ENCODE results near the gene C3orf18. TPM values are rescaled to one million over a fixed set of nuclear protein-coding genes. Genes with fewer than 3 reads are reported as not detected.

C3orf18 gene
- polyA plus RNA-seq, 1 of the 3 experiments (the other 2 are of a cell fraction), result 19.7 TPM

GRCh38 chr3:50604628-50605588, 37.4 kb upstream of the C3orf18 start:
- Histone ChIP-seq H3K4me1 (ENCODE audit: control insufficient read depth in 1 of 2, insufficient read depth in 2 of 2, low read depth in 1 of 2, low read length in 1 of 2) (peaks cover 17 to 43% of the 10 kb centered on the region in 2 experiments), H3K36me3 (replicated peaks in 1 of 2; ENCODE audit: control insufficient read depth in 1 of 2, insufficient read depth in 2 of 2, low read length in 1 of 2) (peaks cover 0 to 4% of the 10 kb centered on the region in 2 experiments), H3K27me3 (ENCODE audit: insufficient read depth) (no peaks in the 10 kb centered on the region), H2AFZ (ENCODE audit: low read depth) (no peak overlapping the region), H4K20me1 (ENCODE audit: insufficient read depth) (no peaks in the 10 kb centered on the region), H3K9ac (no peak overlapping the region), H3F3A (replicated peaks; ENCODE audit: insufficient read depth) (no peaks in the 10 kb centered on the region), H3K4me3 (ENCODE audit: low read depth in 2 of 2, low read length in 1 of 2) (no peak overlapping the region), H3K27ac (ENCODE audit: low read depth in 2 of 2, low read length in 1 of 2) (no peak overlapping the region), H3K9me3 (no peaks in the 10 kb centered on the region), H3K4me2 (no peak overlapping the region), H3K79me2 (ENCODE audit: insufficient read depth) (no peaks in the 10 kb centered on the region), H3K9me2 (no peaks in the 10 kb centered on the region)
- ChIA-PET POLR2A (no interaction called here), CTCF (interaction anchor here (1.0 to 25.1 kb wide), 4 partner anchors 9 to 785 kb away, joined by 3 to 648 read pairs (median 57); partner anchors contain the start of genes C3orf18, CISH, HEMK1 and MAPKAPK3)
- DNase-seq, result no peak
- WGBS (ENCODE audit: low lambda C conversion rate), result 76% methylated on average over 9 of the region's 14 CpGs
- TF ChIP-seq NRF1 (IDR thresholded peaks at IDR 0.05; ENCODE audit: low read depth, low read length) (no peak), TEAD4 (IDR thresholded peaks at IDR 0.05; ENCODE audit: borderline replicate concordance, insufficient read depth) (no peak), EZH2phosphoT487 (IDR thresholded peaks at IDR 0.05; ENCODE audit: borderline replicate concordance, low read depth) (no peak), JUND (IDR thresholded peaks at IDR 0.05) (no peak), CHD2 (IDR thresholded peaks at IDR 0.05; ENCODE audit: low read length, partially characterized antibody) (no peak), RXRA (IDR thresholded peaks at IDR 0.05; ENCODE audit: borderline replicate concordance, low read depth) (no peak), FOXJ3 (CRISPR knock-in tag; IDR thresholded peaks at IDR 0.05) (no peak), CTCF (IDR thresholded peaks at IDR 0.05) (no peak), TCF12 (IDR thresholded peaks at IDR 0.05) (no peak), GABPA (IDR thresholded peaks at IDR 0.05; ENCODE audit: low read depth) (no peak), MAX (IDR thresholded peaks at IDR 0.05; ENCODE audit: low read depth) (no peak), FOSL2 (IDR thresholded peaks at IDR 0.05; ENCODE audit: borderline replicate concordance, low read depth) (no peak), NFIC (IDR thresholded peaks at IDR 0.05; ENCODE audit: borderline replicate concordance) (no peak), TAF1 (IDR thresholded peaks at IDR 0.05; ENCODE audit: borderline replicate concordance, low read depth, low read length) (no peak), RCOR1 (IDR thresholded peaks at IDR 0.05; ENCODE audit: low read length) (no peak), POLR2AphosphoS5 (IDR thresholded peaks at IDR 0.05; ENCODE audit: low read depth, low read length) (no peak), RAD21 (IDR thresholded peaks at IDR 0.05; ENCODE audit: low read length) (no peak), PBX3 (IDR thresholded peaks at IDR 0.05) (no peak)
- TF ChIP-seq, protein P1, sequence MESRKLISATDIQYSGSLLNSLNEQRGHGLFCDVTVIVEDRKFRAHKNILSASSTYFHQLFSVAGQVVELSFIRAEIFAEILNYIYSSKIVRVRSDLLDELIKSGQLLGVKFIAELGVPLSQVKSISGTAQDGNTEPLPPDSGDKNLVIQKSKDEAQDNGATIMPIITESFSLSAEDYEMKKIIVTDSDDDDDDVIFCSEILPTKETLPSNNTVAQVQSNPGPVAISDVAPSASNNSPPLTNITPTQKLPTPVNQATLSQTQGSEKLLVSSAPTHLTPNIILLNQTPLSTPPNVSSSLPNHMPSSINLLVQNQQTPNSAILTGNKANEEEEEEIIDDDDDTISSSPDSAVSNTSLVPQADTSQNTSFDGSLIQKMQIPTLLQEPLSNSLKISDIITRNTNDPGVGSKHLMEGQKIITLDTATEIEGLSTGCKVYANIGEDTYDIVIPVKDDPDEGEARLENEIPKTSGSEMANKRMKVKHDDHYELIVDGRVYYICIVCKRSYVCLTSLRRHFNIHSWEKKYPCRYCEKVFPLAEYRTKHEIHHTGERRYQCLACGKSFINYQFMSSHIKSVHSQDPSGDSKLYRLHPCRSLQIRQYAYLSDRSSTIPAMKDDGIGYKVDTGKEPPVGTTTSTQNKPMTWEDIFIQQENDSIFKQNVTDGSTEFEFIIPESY (IDR thresholded peaks at IDR 0.05; ENCODE audit: borderline replicate concordance, low read depth), result no peak
- TF ChIP-seq, protein P2, sequence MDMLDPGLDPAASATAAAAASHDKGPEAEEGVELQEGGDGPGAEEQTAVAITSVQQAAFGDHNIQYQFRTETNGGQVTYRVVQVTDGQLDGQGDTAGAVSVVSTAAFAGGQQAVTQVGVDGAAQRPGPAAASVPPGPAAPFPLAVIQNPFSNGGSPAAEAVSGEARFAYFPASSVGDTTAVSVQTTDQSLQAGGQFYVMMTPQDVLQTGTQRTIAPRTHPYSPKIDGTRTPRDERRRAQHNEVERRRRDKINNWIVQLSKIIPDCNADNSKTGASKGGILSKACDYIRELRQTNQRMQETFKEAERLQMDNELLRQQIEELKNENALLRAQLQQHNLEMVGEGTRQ (IDR thresholded peaks at IDR 0.05; ENCODE audit: borderline replicate concordance, low read depth, low read length), result no peak
